HUES6 (cell line): Measurements from ENCODE around the gene SH3PXD2B.
"Not testable (repeated sequence)": the region's sequence is repeated elsewhere in the genome, so short reads cannot be mapped to it uniquely, and the experiment has no call there.

Experiments
- H3K27ac ChIP-seq: 2 replicates; pipeline ENCODE4 v1.7.0; 2013; ENCODE audit warnings: low read depth, mild to moderate bottlenecking, low read length, inconsistent platforms
- H3K27me3 ChIP-seq: 2 replicates; pipeline ENCODE4 v1.6.1; 2013; ENCODE audit warnings: low read length; ENCODE audit not compliant: control insufficient read depth, insufficient read depth
- H3K36me3 ChIP-seq: 2 replicates; pipeline ENCODE4 v1.6.1; 2013; ENCODE audit warnings: low read length; ENCODE audit not compliant: control insufficient read depth, insufficient read depth
- H3K4me1 ChIP-seq: 2 replicates; pipeline ENCODE4 v1.6.1; 2013; ENCODE audit warnings: low read length; ENCODE audit not compliant: control insufficient read depth, insufficient read depth
- H3K4me3 ChIP-seq: 2 replicates; pipeline ENCODE4 v1.5.1; 2013; ENCODE audit warnings: low read depth, low read length
- H3K9ac ChIP-seq: one replicate; pipeline ENCODE4 v1.6.1; 2013; ENCODE audit warnings: mild to moderate bottlenecking, low read length
- H3K9me3 ChIP-seq: 2 replicates; pipeline ENCODE4 v1.6.1; 2013; ENCODE audit warnings: low read depth, low read length; ENCODE audit not compliant: control insufficient read depth, insufficient read depth

SH3PXD2B gene

GRCh38 chr5:172358345-172358744 lies 96.0 kb downstream of the SH3PXD2B start:
- H3K4me1 ChIP-seq, result no peaks in the 10 kb centered on the region
- peaks cover 83% of the 10 kb centered on the region for H3K36me3 ChIP-seq
- H3K27ac ChIP-seq, result no peak overlapping the region

GRCh38 chr5:172356527-172356926 lies 97.8 kb downstream of the SH3PXD2B start:
- H3K4me1 ChIP-seq, result no peaks in the 10 kb centered on the region
- no peaks in the 10 kb centered on the region for H3K27me3 ChIP-seq
- H3K4me3 ChIP-seq, result no peak overlapping the region
- no peaks in the 10 kb centered on the region for H3K9me3 ChIP-seq
- no peak overlapping the region for H3K27ac ChIP-seq
- H3K9ac ChIP-seq, result no peak overlapping the region
- H3K36me3 ChIP-seq, result peaks cover 83% of the 10 kb centered on the region

More at GRCh38 chr5:172358345-172358744, 96.0 kb downstream of the SH3PXD2B start:
- Histone ChIP-seq H3K4me3 (no peak overlapping the region), H3K9ac (no peak overlapping the region), H3K27me3 (no peaks in the 10 kb centered on the region), H3K9me3 (no peaks in the 10 kb centered on the region)

- H3K4me3 ChIP-seq, result no peak overlapping the region
- H3K27ac ChIP-seq, result no peak overlapping the region
- H3K36me3 ChIP-seq, result peaks cover 82% of the 10 kb centered on the region
- no peaks in the 10 kb centered on the region for H3K27me3 ChIP-seq
- H3K9ac ChIP-seq, result no peak overlapping the region
- no peaks in the 10 kb centered on the region for H3K4me1 ChIP-seq
- H3K9me3 ChIP-seq, result no peaks in the 10 kb centered on the region
Measured at GRCh38 chr5:172356047-172356446, 98.3 kb downstream of the SH3PXD2B start.

GRCh38 chr5:172353846-172354245 lies 100.5 kb downstream of the SH3PXD2B start:
- H3K9me3 ChIP-seq, result no peaks in the 10 kb centered on the region
- peaks cover 86% of the 10 kb centered on the region for H3K36me3 ChIP-seq
- H3K4me3 ChIP-seq, result no peak overlapping the region
- H3K4me1 ChIP-seq, result no peaks in the 10 kb centered on the region
- no peaks in the 10 kb centered on the region for H3K27me3 ChIP-seq
- no peak overlapping the region for H3K9ac ChIP-seq
- H3K27ac ChIP-seq, result no peak overlapping the region

GRCh38 chr5:172353271-172353812 lies 101.0 kb downstream of the SH3PXD2B start:
- Histone ChIP-seq H3K4me1 (no peaks in the 10 kb centered on the region), H3K27me3 (no peaks in the 10 kb centered on the region), H3K4me3 (no peak overlapping the region), H3K9me3 (no peaks in the 10 kb centered on the region), H3K27ac (no peak overlapping the region), H3K9ac (no peak overlapping the region), H3K36me3 (peaks cover 86% of the 10 kb centered on the region)

GRCh38 chr5:172352526-172352925 lies 101.8 kb downstream of the SH3PXD2B start:
- not testable (repeated sequence) for H3K27ac ChIP-seq, H3K9ac ChIP-seq, H3K4me1 ChIP-seq, H3K9me3 ChIP-seq, H3K4me3 ChIP-seq, H3K27me3 ChIP-seq
- H3K36me3 ChIP-seq, result peaks cover 86% of the 10 kb centered on the region

- Histone ChIP-seq H3K36me3 (peaks cover 89% of the 10 kb centered on the region), H3K9me3 (no peaks in the 10 kb centered on the region), H3K27ac (no peak overlapping the region), H3K9ac (no peak overlapping the region), H3K4me3 (no peak overlapping the region), H3K4me1 (no peaks in the 10 kb centered on the region), H3K27me3 (no peaks in the 10 kb centered on the region)
Measured at GRCh38 chr5:172351240-172351778, 103.0 kb downstream of the SH3PXD2B start.

- H3K27ac ChIP-seq, result no peak overlapping the region
- no peaks in the 10 kb centered on the region for H3K27me3 ChIP-seq
- H3K9me3 ChIP-seq, result no peaks in the 10 kb centered on the region
- no peak overlapping the region for H3K4me3 ChIP-seq
- no peaks in the 10 kb centered on the region for H3K4me1 ChIP-seq
- H3K9ac ChIP-seq, result no peak overlapping the region
- peaks cover 90% of the 10 kb centered on the region for H3K36me3 ChIP-seq
Measured at GRCh38 chr5:172350212-172351181, 103.8 kb downstream of the SH3PXD2B start.

- not testable (repeated sequence) for H3K9ac ChIP-seq, H3K9me3 ChIP-seq, H3K4me1 ChIP-seq, H3K27ac ChIP-seq, H3K27me3 ChIP-seq, H3K4me3 ChIP-seq
- peaks cover 92% of the 10 kb centered on the region for H3K36me3 ChIP-seq
Measured at GRCh38 chr5:172348733-172349132, 105.6 kb downstream of the SH3PXD2B start.

- Histone ChIP-seq H3K27me3 (no peaks in the 10 kb centered on the region), H3K4me1 (no peaks in the 10 kb centered on the region), H3K9ac (no peak overlapping the region), H3K4me3 (no peak overlapping the region), H3K27ac (no peak overlapping the region), H3K36me3 (peaks cover 90% of the 10 kb centered on the region), H3K9me3 (no peaks in the 10 kb centered on the region)
Measured at GRCh38 chr5:172348084-172348483, 106.2 kb downstream of the SH3PXD2B start.

- H3K4me3 ChIP-seq, result no peak overlapping the region
- no peak overlapping the region for H3K9ac ChIP-seq
- no peaks in the 10 kb centered on the region for H3K4me1 ChIP-seq
- no peak overlapping the region for H3K27ac ChIP-seq
- no peaks in the 10 kb centered on the region for H3K27me3 ChIP-seq
- peaks cover 90% of the 10 kb centered on the region for H3K36me3 ChIP-seq
- no peaks in the 10 kb centered on the region for H3K9me3 ChIP-seq
Measured at GRCh38 chr5:172347496-172348052, 106.8 kb downstream of the SH3PXD2B start.
